Suprapubic skin (tissue), 4 donors: ENCODE measurements around the gene ATP2A3.

Experiments
- CTCF ChIP-seq, 2 donors: fragments of 200-600 bp in 1 of 2; fragments of 450-650 bp in 1 of 2; sonication (generic) in 1 of 2; IDR thresholded peaks; one replicate each; pipeline ENCODE4 v1.5.1; 2016 to 2019; ENCODE audit warnings: antibody characterized with exemption in 2 of 2, mild to moderate bottlenecking in 1 of 2, moderate library complexity in 1 of 2
- EP300 ChIP-seq: sonication (generic); formaldehyde crosslinking; IDR thresholded peaks from one replicate; pipeline ENCODE4 v1.6.1; 2017; ENCODE audit warnings: antibody characterized with exemption
- POLR2A ChIP-seq, 2 donors: fragments of 450-650 bp; IDR thresholded peaks; one replicate each; pipeline ENCODE4 v1.6.1; 2017; ENCODE audit warnings: antibody characterized with exemption in 2 of 2, mild to moderate bottlenecking in 2 of 2, moderate library complexity in 2 of 2
- POLR2AphosphoS5 ChIP-seq, 3 donors: sonication (generic); formaldehyde crosslinking; IDR thresholded peaks; one replicate each; pipeline ENCODE4 v1.6.1; 2017; ENCODE audit warnings: antibody characterized with exemption in 3 of 3

- TF ChIP-seq POLR2AphosphoS5 (IDR thresholded peaks at IDR 0.05): no peak
- TF ChIP-seq EP300: no peak
- TF ChIP-seq CTCF (IDR thresholded peaks at IDR 0.05): no peak
- TF ChIP-seq POLR2A (IDR thresholded peaks at IDR 0.05): no peak
Measured at GRCh38 chr17:3882276-3882675, 82.0 kb downstream of the ATP2A3 start.
